MM.1S (cell line): Measurements from ENCODE around the gene MPO.

Experiments used
- DNase-seq: peaks from one replicate; pipeline ENCODE4 v3.0.0-alpha.2; 2015
- H2AFZ ChIP-seq: fragments of 300-600 bp; sonication (generic); 2 replicates; pipeline ENCODE4 v1.6.0; 2016; ENCODE audit warnings: antibody characterized with exemption, low read length
- H3F3A ChIP-seq: fragments of 300-600 bp; sonication (generic); 2 replicates; pipeline ENCODE4 v1.6.1; 2016; ENCODE audit warnings: mild to moderate bottlenecking, antibody characterized with exemption, low read length, moderate library complexity, mixed read lengths; ENCODE audit not compliant: insufficient read depth
- H3K27ac ChIP-seq: fragments of 300-600 bp; sonication (generic); 2 replicates; pipeline ENCODE4 v1.5.1; 2016; ENCODE audit warnings: mild to moderate bottlenecking, low read length
- H3K27me3 ChIP-seq: fragments of 300-600 bp; sonication (generic); replicated peaks from 2 replicates; pipeline ENCODE4 v1.6.0; 2016; ENCODE audit warnings: low read length; ENCODE audit not compliant: insufficient read depth
- H3K36me3 ChIP-seq: fragments of 300-600 bp; sonication (generic); replicated peaks from 2 replicates; pipeline ENCODE4 v1.6.1; 2016; ENCODE audit warnings: mild to moderate bottlenecking, low read length, mixed read lengths; ENCODE audit not compliant: insufficient read depth
- H3K4me1 ChIP-seq: fragments of 300-600 bp; sonication (generic); 2 replicates; pipeline ENCODE4 v1.6.1; 2016; ENCODE audit warnings: low read length, mixed read lengths
- H3K4me2 ChIP-seq: fragments of 300-600 bp; sonication (generic); 2 replicates; pipeline ENCODE4 v1.6.0; 2016; ENCODE audit warnings: low read depth, low read length
- H3K4me3 ChIP-seq: fragments of 300-600 bp; sonication (generic); 2 replicates; pipeline ENCODE4 v1.5.1; 2016; ENCODE audit warnings: low read length, mixed read lengths
- H3K79me2 ChIP-seq: fragments of 300-600 bp; sonication (generic); 2 replicates; pipeline ENCODE4 v1.6.1; 2016; ENCODE audit warnings: mixed run types, low read length, mixed read lengths
- H3K9ac ChIP-seq: fragments of 300-600 bp; sonication (generic); 2 replicates; pipeline ENCODE4 v1.6.1; 2016; ENCODE audit warnings: low read length, mixed read lengths
- H3K9me2 ChIP-seq: fragments of 300-600 bp; sonication (generic); replicated peaks from 2 replicates; pipeline ENCODE4 v1.6.1; 2016; ENCODE audit warnings: mild to moderate bottlenecking, low read length, mixed read lengths; ENCODE audit not compliant: insufficient read depth
- H3K9me3 ChIP-seq: fragments of 300-600 bp; sonication (generic); replicated peaks from 2 replicates; pipeline ENCODE4 v1.6.1; 2016; ENCODE audit warnings: mild to moderate bottlenecking, low read length, mixed read lengths; ENCODE audit not compliant: insufficient read depth
- H4K20me1 ChIP-seq: fragments of 300-600 bp; sonication (generic); 2 replicates; pipeline ENCODE4 v1.6.1; 2016; ENCODE audit warnings: mild to moderate bottlenecking, low read length, moderate library complexity, mixed read lengths; ENCODE audit not compliant: insufficient read depth
- EZH2 ChIP-seq: fragments of 300-600 bp; sonication (generic); optimal IDR thresholded peaks from 2 replicates; pipeline ENCODE3; 2017; ENCODE audit warnings: low read depth, mild to moderate bottlenecking, antibody characterized with exemption, low read length, mixed read lengths
- EZH2phosphoT487 ChIP-seq: fragments of 300-600 bp; sonication (generic); IDR thresholded peaks from 2 replicates; pipeline ENCODE4 v1.6.1; 2018; ENCODE audit warnings: antibody characterized with exemption, low read length
- TF ChIP-seq, protein P1 (sequence below): fragments of 300-600 bp; sonication (generic); IDR thresholded peaks from 2 replicates; pipeline ENCODE4 v1.5.1; 2016; ENCODE audit warnings: antibody characterized with exemption, low read length, mixed read lengths

MPO gene

DNA sequence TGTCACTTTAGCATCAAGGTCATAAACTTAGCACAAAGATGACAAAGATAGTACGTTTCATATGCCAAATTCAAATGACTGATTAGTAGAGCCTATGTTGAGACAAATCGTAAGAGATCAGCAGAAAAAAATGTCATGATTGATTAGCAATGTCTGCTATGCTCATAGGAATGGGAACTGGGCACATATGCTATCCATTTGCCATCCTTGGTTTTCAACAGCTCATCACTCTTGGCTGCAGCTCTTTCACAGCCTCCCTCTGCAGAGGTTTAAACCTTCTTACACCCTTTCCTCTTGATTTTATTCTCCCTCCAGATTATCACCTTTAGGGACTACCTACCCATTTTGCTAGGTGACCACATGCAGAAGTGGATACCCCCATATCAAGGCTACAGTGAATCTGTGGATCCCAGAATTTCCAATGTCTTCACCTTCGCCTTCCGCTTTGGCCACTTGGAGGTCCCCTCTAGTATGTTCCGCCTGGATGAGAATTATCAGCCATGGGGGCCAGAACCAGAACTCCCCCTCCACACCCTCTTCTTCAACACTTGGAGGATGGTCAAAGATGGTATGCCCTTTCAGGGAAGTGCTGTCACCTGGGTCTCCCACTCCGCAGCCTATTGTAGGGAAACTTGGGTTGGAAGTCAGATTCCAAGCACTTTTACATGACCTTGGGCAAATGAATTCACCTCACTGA, 16.2 kb downstream of the MPO start:
- H3K9me3 ChIP-seq, result no peaks in the 10 kb centered on the region
- TF ChIP-seq EZH2phosphoT487 (no peak), EZH2 (no peak)
- TF ChIP-seq, protein P1, sequence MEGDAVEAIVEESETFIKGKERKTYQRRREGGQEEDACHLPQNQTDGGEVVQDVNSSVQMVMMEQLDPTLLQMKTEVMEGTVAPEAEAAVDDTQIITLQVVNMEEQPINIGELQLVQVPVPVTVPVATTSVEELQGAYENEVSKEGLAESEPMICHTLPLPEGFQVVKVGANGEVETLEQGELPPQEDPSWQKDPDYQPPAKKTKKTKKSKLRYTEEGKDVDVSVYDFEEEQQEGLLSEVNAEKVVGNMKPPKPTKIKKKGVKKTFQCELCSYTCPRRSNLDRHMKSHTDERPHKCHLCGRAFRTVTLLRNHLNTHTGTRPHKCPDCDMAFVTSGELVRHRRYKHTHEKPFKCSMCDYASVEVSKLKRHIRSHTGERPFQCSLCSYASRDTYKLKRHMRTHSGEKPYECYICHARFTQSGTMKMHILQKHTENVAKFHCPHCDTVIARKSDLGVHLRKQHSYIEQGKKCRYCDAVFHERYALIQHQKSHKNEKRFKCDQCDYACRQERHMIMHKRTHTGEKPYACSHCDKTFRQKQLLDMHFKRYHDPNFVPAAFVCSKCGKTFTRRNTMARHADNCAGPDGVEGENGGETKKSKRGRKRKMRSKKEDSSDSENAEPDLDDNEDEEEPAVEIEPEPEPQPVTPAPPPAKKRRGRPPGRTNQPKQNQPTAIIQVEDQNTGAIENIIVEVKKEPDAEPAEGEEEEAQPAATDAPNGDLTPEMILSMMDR, result no peak
- no peaks in the 10 kb centered on the region for H3K9me2 ChIP-seq
- H3K27ac ChIP-seq, result no peak overlapping the region
- no peaks in the 10 kb centered on the region for H3K4me1 ChIP-seq
- no peak overlapping the region for H3K4me2 ChIP-seq
- H2AFZ ChIP-seq, result no peak overlapping the region
- no peaks in the 10 kb centered on the region for H3K79me2 ChIP-seq
- H4K20me1 ChIP-seq, result no peaks in the 10 kb centered on the region
- H3F3A ChIP-seq, result no peaks in the 10 kb centered on the region
- H3K27me3 ChIP-seq, result peaks cover 31% of the 10 kb centered on the region
- H3K4me3 ChIP-seq, result no peak overlapping the region
- no peak overlapping the region for H3K9ac ChIP-seq
- H3K36me3 ChIP-seq, result no peaks in the 10 kb centered on the region
- DNase-seq, result no peak

DNA sequence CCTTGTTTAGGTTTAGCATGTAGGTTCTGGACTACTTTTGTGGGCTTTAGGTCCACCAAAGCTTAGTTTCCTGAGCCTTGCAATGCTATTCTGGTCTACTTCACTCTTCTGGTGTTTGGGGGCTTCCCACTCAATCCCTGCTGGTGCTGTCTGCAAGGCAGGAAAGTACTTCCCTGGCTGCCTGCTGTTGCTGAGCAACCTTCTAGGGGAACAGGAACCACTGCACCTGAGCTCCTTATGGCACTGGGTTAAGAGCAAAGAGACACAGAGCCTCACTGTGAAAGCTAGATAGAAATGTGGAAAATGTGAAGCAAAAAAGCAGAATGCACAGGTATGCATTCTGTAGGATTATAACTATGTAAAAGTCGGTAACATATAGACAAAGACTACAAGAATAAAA, 17.0 kb downstream of the MPO start:
- Histone ChIP-seq H3F3A (no peaks in the 10 kb centered on the region), H3K9me3 (no peaks in the 10 kb centered on the region), H3K4me3 (no peak overlapping the region), H3K27me3 (peaks cover 39% of the 10 kb centered on the region), H3K4me1 (no peaks in the 10 kb centered on the region), H4K20me1 (no peaks in the 10 kb centered on the region), H3K4me2 (no peak overlapping the region), H2AFZ (no peak overlapping the region), H3K36me3 (no peaks in the 10 kb centered on the region), H3K9me2 (no peaks in the 10 kb centered on the region), H3K9ac (no peak overlapping the region), H3K79me2 (no peaks in the 10 kb centered on the region), H3K27ac (no peak overlapping the region)
- no peak for DNase-seq
- TF ChIP-seq, protein P1, result no peak
- no peak for TF ChIP-seq EZH2
- no peak for TF ChIP-seq EZH2phosphoT487

DNA sequence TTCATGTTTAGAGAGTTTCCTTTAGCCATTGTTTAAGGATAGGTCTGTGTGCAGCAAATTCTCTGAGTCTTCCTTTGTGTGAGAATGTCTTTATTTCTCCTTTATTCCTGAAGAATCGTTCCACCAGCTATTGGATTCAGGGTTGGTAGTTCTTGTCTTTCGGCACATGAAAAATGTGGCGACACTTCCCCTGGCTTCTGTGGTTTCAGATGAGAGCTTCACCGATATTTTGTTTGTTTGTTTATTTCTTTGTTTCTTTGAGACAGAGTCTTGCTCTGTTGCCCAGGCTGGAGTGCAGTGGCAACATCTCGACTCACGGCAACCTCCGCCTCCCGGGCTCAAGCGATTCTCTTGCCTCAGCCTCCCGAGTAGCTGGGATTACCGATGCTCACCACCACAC, 18.6 kb downstream of the MPO start:
- Histone ChIP-seq H3K4me2 (no peak overlapping the region), H3K27me3 (peaks cover 46% of the 10 kb centered on the region), H3K9me2 (no peaks in the 10 kb centered on the region), H3K4me1 (no peaks in the 10 kb centered on the region), H3F3A (no peaks in the 10 kb centered on the region), H3K36me3 (no peaks in the 10 kb centered on the region), H3K9ac (no peak overlapping the region), H4K20me1 (no peaks in the 10 kb centered on the region), H3K27ac (no peak overlapping the region), H3K4me3 (no peak overlapping the region), H3K79me2 (no peaks in the 10 kb centered on the region), H3K9me3 (no peaks in the 10 kb centered on the region), H2AFZ (no peak overlapping the region)
- TF ChIP-seq EZH2phosphoT487, result no peak
- TF ChIP-seq, protein P1, result no peak
- TF ChIP-seq EZH2, result no peak
- no peak for DNase-seq
